Brain microvascular endothelial cell (primary cell): ENCODE measurements around the gene LGALS9.

Experiments used
- DNase-seq: peaks from one replicate; pipeline ENCODE4 v3.0.0-alpha.2; 2020
- H3K27ac ChIP-seq: fragments of 250-450 bp; sonication (Bioruptor Pico); 2 replicates; pipeline ENCODE4 v1.5.1; 2020; ENCODE audit warnings: mild to moderate bottlenecking, moderate library complexity
- H3K27me3 ChIP-seq: fragments of 250-450 bp; sonication (Bioruptor Pico); replicated peaks from 2 replicates; pipeline ENCODE4 v1.5.1; 2020; ENCODE audit warnings: mild to moderate bottlenecking
- H3K36me3 ChIP-seq: fragments of 250-450 bp; sonication (Bioruptor Pico); replicated peaks from 2 replicates; pipeline ENCODE4 v1.5.1; 2020; ENCODE audit warnings: mild to moderate bottlenecking
- H3K4me3 ChIP-seq: 2 replicates; pipeline ENCODE4 v1.5.1; 2011; ENCODE audit warnings: low read depth, mild to moderate bottlenecking, control low read depth, low read length, moderate library complexity
- in situ Hi-C: cut with HindIII; loops from 2 replicates; pipeline ENCODE4 v1.10.0; 2017; ENCODE audit warnings: low sequenced_read_pairs, low pct_ligation_motif_present
- TF ChIP-seq, protein P1 (sequence below): IDR thresholded peaks from 2 replicates; pipeline ENCODE4 v1.5.1; 2011; ENCODE audit warnings: low read depth, mild to moderate bottlenecking, moderate library complexity, low read length, control low read depth, inconsistent platforms; ENCODE audit errors: missing control alignments

LGALS9 gene

DNA sequence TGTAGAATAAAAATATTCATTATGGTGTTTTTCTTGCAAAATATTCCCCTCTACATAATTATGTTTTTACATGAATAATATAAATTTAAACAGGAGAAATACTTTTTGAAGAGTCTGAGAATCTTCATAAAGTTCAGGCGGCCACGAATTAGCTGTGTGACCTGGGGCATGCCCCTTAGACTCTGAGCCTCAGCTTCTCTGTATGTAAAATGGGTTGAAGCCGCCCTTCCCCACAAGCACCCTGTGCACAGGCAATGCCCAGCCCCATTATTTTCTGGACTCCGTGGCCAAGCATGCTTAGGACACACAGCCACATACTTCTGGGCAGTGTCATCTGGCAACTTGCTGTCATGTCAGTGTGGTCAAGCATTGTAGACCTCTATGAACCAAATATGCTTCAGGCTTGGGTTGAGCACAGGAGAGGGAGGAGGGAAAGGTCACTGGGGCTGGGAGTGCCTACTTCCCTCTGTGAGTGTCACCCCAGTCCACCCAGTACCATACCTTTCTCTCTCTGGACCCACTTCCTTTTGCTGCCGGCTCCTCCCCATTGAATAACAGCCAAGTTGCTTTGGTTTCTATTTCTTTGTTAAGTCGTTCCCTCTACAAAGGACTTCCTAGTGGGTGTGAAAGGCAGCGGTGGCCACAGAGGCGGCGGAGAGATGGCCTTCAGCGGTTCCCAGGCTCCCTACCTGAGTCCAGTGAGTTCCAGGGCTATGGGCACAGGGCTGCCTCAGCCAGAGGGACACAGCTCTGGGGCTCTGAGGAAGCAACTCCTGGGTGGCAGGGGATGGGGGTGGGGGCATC lies at the start of gene LGALS9:
Gene LGALS9 (plus strand): TSS at position 582 of the 804 bp plus-strand sequence. CDS start 78 bp downstream, at position 660.
- in situ Hi-C loops: no loop called here
- Histone ChIP-seq H3K27me3 (no peaks in the 10 kb centered on the region), H3K36me3 (peaks cover 5% of the 10 kb centered on the region), H3K4me3 (no peak within 1 kb of the TSS), H3K27ac (no peak within 1 kb of the TSS)
- TF ChIP-seq, protein P1, sequence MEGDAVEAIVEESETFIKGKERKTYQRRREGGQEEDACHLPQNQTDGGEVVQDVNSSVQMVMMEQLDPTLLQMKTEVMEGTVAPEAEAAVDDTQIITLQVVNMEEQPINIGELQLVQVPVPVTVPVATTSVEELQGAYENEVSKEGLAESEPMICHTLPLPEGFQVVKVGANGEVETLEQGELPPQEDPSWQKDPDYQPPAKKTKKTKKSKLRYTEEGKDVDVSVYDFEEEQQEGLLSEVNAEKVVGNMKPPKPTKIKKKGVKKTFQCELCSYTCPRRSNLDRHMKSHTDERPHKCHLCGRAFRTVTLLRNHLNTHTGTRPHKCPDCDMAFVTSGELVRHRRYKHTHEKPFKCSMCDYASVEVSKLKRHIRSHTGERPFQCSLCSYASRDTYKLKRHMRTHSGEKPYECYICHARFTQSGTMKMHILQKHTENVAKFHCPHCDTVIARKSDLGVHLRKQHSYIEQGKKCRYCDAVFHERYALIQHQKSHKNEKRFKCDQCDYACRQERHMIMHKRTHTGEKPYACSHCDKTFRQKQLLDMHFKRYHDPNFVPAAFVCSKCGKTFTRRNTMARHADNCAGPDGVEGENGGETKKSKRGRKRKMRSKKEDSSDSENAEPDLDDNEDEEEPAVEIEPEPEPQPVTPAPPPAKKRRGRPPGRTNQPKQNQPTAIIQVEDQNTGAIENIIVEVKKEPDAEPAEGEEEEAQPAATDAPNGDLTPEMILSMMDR: no peak
- DNase-seq: peak; percentile 32

DNA sequence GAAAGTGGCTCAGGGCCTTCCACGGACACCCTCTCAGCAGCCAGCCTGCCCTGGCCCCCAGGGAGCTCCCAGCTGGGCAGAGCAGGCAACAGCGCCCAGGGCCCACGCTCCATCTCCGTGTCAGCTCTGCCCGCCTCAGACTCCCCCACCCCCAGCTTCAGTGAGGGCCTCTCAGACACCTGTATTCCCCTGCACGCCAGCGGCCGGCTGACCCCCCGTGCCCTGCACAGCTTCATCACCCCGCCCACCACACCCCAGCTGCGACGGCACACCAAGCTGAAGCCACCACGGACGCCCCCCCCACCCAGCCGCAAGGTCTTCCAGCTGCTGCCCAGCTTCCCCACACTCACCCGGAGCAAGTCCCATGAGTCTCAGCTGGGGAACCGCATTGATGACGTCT lies 48.3 kb upstream of the LGALS9 start:
- TF ChIP-seq, protein P1: no peak
- in situ Hi-C loops: no loop called here
- Histone ChIP-seq H3K27ac (no peak overlapping the region), H3K36me3 (peaks cover 42% of the 10 kb centered on the region), H3K27me3 (no peaks in the 10 kb centered on the region), H3K4me3 (no peak overlapping the region)
- DNase-seq: no peak

DNA sequence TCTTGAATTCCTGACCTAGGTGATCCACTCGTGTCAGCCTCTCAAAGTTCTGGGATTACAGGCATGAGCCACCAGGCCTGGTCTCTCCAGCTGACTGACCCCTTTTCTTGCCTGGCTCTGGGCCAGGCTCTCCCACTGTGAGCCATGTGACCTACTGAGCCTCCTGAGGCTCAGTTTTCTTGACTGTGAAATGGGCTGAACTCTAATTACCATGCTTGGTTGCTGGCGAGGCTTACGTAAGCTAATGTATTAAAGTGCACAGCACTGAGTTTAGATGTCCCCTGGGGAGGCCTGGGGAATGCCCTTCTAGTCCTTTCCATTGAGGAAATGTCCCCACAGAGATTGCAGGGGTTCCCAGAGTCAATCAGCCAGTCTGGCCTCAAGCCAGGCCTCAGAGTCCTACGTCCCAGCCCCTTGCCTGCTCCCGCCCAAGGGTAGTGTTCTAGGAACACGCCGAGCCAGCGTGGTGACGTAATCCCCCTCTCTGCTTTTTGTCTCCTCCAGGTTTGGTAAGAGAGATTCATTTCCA lies 45.8 kb upstream of the LGALS9 start:
- no peak for DNase-seq
- Histone ChIP-seq H3K27me3 (no peaks in the 10 kb centered on the region), H3K4me3 (no peak overlapping the region), H3K27ac (peak overlapping the region; percentile 83), H3K36me3 (peaks cover 64% of the 10 kb centered on the region)
- TF ChIP-seq, protein P1: no peak
- in situ Hi-C loops: no loop called here

DNA sequence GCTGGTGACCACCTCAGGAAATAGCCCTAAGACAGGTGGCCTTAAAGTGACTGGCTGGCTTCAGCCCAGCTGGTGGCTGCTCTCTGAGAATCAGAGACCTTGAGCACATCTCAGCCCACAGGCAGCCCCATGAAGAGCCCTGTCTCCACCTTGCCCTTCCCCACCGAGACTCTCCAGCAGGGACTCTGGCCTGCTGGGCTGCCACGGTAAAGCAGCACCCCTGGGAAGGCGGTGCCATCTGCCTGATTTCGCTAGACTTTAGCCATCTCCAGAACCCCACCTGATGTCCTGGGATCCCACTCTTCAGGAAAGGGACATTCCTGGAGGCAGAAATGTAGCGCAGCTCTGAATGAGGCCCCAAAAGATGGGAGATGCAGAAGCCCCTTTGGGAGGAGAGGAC lies 45.2 kb upstream of the LGALS9 start:
- TF ChIP-seq, protein P1: no peak
- H3K27ac ChIP-seq: peak overlapping the region; percentile 83
- no peaks in the 10 kb centered on the region for H3K27me3 ChIP-seq
- H3K36me3 ChIP-seq: peaks cover 70% of the 10 kb centered on the region
- no peak for DNase-seq
- in situ Hi-C loops: no loop called here
- no peak overlapping the region for H3K4me3 ChIP-seq

DNA sequence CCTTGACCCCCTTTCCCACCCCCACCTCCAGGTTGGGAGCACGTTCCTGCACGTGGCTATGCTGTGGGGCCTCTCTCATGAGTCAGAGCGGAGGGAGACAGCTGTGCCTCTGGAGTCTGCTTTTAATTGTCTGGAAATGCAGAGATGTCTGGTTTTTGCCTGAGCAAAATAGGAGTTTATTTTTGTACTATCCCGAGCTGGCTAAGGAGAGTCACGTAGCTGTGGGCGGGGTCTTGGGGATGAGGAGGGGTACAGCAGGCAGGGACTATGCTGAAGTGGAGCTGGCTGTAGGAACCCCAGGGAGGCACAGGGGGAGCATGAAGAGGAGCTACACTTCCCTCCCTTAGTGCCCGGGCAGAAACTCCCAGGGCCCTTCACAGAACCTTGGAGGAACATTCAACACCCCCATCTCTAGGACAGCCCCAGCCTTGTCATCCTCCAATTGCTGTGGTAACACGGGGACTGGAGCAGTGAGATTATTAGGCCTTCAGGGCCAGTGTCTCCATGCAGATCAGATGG lies 44.7 kb upstream of the LGALS9 start:
- Histone ChIP-seq H3K36me3 (peaks cover 74% of the 10 kb centered on the region), H3K27ac (peak overlapping the region; percentile 83), H3K4me3 (no peak overlapping the region), H3K27me3 (no peaks in the 10 kb centered on the region)
- TF ChIP-seq, protein P1: peak; percentile 16
- in situ Hi-C loops: no loop called here
- DNase-seq: peak; percentile 85
